GM19351 (cell line): Measurements from ENCODE around the gene TRIP13.
"Not testable (repeated sequence)": the region's sequence is repeated elsewhere in the genome, so short reads cannot be mapped to it uniquely, and the experiment has no call there.

Source experiments
- ATAC-seq: cut with Tn5 transposase; IDR thresholded peaks from one replicate; pipeline ENCODE4 v1.9.1; 2021; ENCODE audit warnings: mild to moderate bottlenecking, moderate library complexity; ENCODE audit not compliant: unreplicated experiment

Gene TRIP13

DNA sequence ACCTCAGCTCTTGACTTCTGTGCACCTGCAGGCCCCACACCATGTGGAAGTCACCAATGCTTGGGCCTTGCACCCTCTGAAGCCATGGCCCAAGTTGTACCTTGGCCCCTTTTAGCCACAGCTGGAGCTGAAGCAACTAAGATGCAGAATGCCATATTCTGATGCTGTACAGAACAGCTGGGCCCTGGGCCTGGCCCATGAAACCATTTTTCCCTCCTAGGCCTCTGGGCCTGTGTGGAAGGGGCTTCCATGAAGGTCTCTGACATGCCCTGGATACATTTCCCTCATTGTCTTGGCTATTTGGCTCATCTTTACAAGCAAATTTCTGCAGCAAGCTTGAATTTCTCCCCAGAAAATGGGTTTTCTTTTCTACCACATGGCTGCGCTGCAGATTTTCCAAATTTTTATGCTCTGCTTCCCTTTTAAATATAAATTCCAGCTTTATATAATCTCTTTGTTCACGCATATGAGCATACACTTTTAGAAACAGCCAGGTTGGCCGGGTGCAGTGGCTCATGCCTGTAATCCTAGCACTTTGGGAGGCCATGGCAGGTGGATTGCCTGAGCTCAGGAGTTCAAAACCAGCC, 41.8 kb downstream of the TRIP13 start:
- ATAC-seq = not testable (repeated sequence)

DNA sequence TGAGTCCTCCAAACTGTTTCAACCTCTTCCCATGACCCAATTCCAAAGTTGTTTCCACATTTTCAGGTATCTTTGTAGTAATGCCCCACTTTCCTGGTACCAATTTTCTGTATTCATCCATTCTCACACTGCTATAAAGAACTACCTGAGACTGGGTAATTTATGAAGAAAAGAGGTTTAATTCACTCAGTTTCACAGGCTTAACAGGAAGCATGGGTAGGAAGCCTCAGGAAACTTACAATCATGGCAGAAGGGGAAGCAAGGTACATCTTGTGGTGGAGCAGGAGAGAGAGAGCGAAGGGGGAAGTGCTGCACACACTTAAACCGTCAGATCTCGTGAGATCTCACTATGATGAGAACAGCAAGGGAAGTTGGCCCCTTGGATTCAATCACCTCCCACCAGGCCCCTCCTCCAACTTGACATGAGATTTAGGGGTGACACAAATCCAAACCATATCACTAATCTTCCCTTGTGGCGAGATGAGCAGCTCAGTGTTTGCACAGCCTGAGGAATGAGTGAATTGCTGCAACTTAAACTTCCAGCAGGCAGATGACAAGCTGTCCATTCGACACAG, 42.9 kb downstream of the TRIP13 start:
- no peak for ATAC-seq

DNA sequence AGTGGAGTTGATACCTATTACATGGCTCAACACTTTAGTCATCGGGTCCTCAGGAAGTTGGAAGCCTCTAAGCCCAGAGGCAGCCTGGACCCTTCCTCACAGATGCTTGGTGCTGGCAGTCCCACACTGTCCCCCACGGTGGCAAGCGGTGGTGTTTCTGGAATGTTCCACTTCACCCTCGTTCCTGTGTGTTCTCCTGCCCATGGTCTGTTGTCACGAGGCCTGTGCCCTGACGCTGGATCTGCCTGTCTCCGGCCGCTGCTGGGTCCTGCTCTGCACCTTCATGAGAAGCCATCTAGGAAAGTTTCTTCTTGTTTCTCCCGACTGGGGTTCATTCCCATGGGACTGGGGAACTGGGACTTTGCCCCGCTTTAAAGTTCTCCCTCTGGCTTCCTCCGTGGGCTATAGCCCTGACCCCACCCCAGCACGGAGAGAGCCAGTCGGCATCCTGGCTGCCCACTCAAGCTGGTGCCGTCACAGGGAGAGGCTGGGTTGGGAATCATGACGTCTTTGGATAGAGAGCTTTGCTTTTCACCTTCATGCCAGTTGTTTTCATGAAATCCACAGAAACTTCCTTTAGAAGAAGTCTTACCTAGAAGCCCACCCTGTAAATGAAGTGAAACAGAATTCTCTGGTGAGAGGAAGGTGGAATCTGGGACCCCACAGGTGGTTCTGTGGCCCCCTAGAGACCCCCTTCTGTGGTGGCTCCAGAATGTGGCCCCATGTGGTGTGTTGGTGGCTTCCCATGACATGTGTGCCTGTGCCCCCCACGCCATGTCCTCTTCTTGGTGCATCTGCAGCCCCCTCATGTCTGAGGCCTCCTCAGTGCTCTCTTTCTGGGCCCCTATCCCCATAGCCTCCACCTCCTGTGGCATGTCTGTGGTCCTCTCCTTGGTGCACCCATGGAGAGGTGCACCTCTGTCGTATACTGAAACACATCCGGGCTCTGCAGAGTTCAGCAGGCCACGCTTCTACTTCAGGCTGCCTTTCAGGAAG, 43.8 kb downstream of the TRIP13 start:
- no peak for ATAC-seq

DNA sequence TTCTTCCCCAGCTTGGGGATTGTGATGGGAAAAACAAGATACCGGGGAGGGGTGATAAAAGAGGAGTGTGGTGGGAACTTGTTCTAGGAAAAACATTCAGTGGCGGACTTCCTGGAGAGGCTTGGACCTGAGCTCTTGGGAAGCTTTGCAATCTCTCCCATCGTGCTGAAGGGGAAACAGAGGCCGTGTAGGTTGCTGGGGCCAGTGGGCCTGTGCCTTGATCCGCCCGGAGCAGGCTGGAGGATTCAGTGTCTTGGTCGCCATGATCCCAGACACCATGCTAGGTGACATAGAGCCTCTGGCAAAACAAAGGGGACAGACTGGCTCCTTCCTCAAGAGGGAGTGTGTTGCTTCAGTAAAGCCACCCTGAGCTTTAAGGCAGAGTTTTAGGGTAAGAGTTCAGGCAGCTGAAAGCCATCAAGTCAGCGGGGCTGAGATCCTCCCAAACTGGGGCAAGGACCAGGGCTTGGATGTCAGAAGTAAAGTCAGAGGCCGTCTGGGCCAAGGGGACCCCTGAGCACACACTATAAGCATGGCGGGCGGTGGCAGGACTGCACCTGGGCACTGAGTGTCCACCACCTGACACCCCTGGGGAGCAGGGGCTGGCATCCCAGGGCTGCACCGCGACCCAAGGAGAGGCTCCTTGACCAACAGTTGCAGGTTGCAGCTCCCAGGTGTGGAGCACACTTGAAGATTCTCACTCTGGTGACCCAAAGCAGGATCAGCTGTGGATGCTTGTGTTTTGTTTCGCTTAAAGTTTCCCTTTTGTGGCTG, 44.7 kb downstream of the TRIP13 start:
- ATAC-seq = no peak

DNA sequence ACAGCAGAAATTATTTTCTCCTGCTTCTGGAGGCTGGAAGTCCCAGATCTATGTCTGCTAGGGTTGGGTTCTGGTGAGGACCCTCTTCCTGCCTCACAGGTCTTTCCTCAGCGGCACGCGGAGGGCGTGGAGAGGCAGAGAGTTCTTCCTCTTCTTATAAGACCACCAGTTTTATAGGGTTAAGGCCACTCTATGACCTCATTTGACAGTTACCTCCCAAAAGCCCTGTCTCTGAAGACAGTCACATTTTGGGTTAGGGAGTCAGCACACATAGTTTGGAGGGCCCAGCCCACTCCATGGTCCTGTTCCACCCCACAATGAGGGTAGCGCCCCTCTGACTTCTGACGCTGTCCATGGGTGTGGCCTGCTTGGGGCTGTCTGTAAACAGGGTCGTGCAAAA, 46.7 kb downstream of the TRIP13 start:
- ATAC-seq = no peak

DNA sequence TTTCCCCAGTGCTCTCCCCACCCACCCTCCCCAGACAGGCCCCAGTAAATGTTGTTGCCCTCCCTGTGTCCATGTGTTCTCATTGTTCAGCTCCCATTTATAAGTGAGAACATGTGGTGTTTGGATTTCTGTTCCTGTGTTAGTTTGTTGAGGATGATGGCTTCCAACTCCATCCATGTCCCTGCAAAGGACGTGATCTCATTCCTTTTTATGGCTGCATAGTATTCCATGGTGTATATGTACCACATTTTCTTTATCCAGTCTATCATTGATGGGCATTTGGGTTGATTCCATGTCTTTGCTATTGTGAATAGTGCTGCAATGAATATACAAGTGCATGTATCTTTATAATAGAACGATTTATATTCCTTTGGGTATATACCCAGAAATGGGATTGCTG, 48.1 kb downstream of the TRIP13 start:
- not testable (repeated sequence) for ATAC-seq

DNA sequence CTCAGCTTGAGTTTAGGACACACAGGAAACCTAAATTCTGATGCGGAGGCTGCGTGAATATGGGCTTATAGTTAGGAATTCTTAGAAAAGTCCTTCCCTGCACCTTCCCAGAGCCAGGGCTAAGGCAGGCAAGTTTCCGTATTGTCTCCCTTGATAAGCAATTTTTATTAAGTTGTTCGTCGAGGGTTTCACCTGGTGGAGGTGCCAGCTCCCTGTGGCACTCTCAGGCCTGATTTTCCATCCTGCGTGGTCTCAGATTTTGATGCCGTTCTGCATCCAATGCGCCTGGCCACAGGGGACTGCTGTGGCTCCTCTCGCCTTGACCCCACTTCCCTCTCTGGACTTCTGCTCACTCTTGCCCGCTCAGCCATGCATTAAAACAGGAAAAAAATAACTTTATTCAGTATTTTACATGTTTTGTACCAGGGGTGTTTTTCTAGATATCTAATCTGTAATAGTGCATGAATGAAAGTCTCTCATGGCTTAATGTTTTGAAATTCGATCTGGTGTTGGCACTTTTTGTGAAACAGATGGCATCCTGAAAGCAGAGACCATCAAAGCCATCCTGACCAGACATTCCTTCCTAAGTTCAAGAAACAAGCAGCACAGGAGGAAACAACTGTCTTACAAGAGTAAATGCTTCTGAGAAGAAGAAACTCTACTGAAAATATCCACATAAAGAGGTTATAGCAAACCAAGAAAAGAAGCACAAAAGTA, 50.7 kb downstream of the TRIP13 start:
- no peak for ATAC-seq

DNA sequence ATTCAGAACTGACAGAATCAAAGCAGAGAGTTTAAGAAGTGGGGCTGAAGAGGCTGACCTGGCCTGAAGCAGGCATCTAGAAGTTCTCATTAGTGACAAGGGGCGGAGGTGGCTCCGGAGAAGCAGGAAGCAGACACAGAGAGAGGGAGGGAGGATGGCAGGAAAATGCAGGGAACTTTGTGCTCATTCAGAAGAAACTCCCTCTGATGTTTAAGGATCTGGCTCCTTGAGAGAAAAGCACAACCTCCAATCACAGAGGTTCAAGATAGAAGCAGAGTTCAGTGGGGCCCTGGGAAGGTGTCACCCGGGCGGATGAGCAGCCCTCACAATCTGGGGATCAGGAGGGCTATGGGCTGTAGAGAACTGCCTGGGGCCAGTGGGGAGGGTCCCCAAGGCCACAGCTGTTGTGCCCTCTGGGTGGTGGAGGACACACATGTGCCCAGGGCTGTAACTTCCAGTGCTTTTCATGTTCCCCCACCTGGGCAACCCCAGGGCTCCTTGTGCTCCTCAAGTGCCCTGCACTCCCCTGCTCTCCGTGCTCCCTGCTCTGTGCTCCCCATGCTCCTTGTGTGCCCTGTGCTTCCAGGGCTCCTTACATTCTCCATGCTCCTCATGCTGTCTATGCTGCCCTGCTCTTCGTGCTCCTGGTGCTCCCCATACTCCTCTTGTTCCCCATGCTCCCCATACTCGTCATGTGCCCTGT, 51.4 kb downstream of the TRIP13 start:
- no peak for ATAC-seq

DNA sequence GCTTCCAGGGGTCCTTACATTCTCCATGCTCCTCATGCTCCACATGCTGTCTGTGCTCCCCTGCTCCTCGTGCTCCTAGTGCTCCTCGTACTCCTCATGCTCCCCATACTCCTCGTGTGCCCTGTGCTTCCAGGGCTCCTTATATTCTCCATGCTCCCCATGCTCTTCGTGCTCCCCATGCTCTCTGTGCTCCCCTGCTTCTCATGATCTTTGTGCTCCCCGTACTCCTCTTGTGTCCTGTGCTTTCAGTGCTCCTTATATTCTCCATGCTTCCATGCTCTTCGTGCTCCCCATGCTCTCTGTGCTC, 51.9 kb downstream of the TRIP13 start:
- ATAC-seq = no peak

DNA sequence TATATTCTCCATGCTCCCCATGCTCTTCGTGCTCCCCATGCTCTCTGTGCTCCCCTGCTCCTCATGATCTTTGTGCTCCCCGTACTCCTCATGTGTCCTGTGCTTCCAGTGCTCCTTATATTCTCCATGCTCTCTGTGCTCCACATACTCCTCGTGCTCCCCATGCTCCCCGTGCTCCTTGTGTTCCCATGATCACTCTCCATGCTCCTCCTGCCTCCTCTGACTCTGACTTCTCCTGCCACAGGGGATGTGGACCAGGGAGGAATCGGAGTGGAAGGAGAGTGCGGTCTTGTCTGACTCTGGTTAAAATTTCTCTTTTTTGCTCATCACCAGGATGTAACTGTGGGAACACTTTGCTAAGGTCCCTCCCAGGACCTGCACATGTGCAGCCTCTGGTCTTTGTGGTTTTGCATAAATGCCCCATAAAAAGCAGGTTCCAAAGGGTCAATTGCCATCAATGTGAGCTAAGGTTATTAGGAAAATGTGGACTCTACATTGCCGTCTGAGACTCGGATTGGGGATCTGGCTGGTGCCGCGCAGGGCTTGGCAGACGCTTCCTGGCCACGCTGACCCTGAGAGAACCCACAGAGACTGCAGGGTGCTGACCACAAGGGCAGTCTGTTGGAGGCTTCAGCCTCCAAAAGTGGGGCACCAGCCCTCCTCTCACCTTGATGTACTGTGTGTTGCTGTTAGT, 52.5 kb downstream of the TRIP13 start:
- ATAC-seq = no peak

DNA sequence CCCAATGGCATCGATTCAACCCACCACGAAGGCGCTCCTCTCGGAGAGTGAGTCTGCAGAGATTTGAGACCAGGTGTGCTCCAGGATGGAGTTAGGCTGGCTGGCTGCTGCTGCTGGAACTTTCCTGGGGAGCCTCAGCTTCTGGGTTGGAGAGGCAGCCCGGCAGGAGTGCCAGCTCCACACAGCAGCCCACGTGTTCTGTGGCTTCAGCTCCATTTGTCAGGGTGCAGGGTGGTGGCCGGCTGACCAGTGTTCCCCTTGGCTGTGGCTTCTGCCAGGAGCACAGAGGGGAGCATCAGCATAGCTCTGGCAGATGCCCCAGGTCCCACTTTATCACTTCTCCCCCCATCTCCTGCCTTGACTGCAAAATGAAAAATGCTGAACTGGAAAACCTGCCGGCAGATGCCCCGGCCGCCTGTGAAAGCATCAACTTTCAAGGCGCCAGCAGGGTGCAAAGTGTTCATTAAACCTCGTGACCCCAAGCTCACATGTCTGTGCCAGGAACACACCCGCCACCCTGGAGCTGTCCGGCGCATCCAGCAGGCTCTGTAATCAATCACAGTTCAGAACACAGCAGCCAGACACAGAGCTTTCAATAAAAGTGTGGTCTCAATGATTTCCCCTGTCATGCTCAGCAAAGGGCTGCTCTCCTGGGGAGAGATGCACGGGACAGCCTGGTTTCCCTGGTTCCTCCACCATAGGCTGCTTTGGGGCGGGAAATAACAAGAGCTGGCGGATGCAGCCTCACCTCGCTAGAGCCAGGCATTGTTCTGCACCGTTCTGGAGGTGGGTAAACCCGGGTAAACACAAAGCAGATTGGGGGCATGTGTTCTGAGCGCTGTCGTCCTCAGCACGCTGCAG, 53.2 kb downstream of the TRIP13 start:
- no peak for ATAC-seq

DNA sequence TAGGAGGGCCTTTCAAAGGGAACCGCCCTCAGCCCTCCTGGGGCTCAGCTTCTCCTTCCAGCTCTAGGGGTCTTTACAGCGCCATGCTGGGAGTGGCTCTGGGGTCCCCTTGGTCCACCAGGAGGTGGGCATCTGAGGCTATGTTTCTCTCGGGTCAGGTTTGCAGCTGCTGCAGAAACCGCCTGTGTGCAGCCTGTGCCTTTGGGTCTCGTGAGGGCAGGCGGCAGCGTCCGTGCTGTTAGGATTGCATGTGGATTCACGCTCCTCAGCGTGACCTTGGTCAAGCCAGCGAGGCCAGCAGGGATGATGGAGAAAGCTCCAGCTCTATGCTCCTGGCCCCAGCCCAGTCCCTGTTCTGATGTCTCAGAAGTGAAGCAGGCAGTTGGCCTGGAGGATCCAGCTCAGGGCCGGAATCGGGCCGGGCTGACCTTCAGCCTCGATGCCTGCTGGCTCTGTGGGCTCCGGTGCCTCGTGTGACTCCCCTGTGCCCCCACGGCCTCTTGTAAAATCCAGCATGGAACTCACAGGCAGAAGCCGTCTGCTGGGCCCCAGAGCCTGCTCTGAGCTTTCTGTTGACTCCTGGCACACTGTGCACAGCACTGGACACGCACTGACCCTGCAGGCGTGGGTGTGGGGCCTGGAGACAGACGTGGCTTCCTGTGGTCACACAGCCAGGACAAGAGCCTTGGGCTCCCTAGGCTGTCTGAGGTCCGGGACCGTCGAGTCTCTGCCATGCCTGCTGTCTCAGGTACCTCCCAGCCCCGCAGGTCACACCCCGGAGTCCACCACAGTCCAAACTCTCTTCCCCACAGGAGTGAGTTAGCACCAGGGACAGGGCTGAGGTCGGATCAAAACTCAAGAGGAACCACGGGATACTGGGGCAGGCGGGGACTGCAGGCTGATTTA, 54.3 kb downstream of the TRIP13 start:
- no peak for ATAC-seq

DNA sequence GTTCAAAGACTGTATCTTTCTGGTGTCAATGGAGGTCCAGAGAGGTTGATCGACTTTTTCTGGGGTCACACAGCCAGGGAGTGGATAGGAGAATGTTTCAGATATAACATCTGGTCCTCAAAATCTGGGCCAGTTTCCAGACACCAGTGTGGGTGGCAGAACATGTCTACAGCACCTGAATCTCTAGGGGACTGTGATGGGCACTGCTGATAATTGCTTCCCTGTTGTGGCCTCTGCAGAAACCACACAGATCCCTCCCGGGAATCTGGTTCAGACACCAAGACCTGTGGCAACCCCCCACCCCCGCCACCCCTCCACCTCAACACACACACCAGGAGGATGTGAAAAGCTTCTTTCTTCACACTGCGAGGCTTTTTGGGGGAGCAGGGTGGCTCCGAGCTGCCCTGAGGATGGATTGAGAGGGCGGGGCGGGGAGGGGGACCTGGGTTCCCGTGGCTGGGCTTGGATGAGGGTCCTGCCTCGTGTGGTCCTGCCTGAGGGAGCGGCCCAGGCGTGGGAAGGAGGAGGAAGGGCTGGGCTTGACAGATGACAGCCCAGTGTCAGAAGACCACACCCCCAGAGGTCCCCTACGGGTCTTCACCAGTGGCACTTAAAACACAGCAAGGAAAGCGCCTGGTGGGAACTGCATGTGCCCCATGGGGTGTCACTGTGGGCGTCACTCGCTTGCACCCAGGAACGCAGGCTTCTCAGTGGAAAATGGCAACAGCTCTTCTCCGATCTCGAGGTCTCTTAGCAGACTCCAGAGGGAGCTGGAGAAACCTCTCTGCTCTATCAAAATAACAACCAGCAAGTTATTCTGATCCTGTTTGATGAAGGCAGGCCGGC, 55.2 kb downstream of the TRIP13 start:
- no peak for ATAC-seq

DNA sequence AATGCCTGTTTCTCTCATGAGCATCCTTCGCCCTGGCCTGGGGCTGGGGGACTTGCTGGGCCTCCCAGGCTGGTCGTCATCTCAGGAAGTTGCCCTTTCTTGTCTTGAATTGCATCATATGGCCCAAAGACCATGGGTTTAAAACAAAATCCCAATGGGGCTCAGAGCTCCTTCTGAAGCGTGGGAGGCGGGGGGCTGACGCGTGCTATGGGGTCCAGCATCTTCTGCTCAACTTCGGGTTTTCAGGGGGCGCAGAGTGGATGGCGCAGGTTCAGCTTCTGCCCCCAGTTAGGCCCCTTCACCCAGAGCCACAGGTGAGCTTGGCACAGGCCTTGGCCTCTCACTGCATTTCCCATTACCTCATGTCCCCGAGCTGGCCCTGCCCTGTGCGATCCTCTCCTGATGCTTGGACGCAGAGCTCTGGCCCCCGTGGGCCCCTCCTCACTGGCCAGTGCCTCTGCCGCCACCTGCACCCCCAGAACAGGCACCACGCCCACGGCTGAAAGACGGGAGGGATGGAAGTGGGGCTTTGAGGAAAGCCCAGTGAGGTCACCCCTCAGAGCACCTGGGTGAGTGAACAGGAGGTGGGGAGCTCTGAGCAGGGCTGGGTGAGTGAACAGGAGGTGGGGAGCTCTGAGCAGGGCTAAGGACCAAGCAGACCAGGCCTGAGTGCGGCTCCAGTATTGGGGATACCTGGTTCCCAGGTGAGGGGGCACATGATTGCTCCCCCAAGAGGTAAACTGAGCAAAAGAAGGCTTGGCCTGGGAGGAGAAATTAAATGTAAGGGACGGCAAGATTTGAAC, 56.0 kb downstream of the TRIP13 start:
- no peak for ATAC-seq

DNA sequence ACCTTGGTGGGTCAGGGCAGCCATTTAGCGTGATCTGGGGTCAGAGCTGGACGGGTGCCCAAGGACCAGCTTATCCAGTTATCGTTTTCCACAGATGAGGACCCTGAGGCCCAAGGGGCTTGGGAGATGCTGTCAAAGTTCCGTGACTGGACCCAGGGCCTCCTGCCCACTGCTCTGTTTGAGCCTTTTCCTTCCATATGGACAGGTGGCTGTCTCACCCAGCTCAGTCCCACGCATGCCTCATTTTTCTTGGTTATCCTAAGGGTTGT, 56.5 kb downstream of the TRIP13 start:
- no peak for ATAC-seq
